IMR-90 (cell line): ENCODE measurements around the gene MCM3AP. TPM values are rescaled to one million over a fixed set of nuclear protein-coding genes. Genes with fewer than 3 reads are reported as not detected.

Experiments used
- ATAC-seq: fragments of 200-7000 bp; cut with Tn5 transposase; 2 replicates; pipeline ENCODE4 v1.9.1; 2020; ENCODE audit warnings: low read depth, mild to moderate bottlenecking, moderate library complexity
- BruUV-seq: library from RNA; stranded (reverse); fragments of 400-500 nt; replicated peaks from 2 replicates; lab custom pipeline; 2021; lab: Mats Ljungman, UMichigan
- CTCF ChIA-PET: fragments of 300-600 bp; formaldehyde crosslinking; extraction: SDS; loops from one replicate; lab custom pipeline; 2021; ENCODE audit warnings: antibody characterized with exemption; lab: Yijun Ruan, JAX
- POLR2A ChIA-PET: fragments of 300-600 bp; sonication (Branson Sonifier 250); formaldehyde crosslinking; loops from one replicate; lab custom pipeline; 2022; ENCODE audit warnings: antibody characterized with exemption; ENCODE audit not compliant: unreplicated experiment; lab: Charles Lee
- DNase-seq: peaks from one replicate; pipeline ENCODE4 v3.0.0; 2013
- H2AFZ ChIP-seq: replicated peaks from 2 replicates; pipeline ENCODE3; 2013; ENCODE audit warnings: low read length, mild to moderate bottlenecking; ENCODE audit not compliant: poor library complexity
- H2AK5ac ChIP-seq: 2 replicates; pipeline ENCODE4 v1.6.1; 2013; ENCODE audit warnings: low read depth, low read length, inconsistent platforms
- H2AK9ac ChIP-seq: replicated peaks from 2 replicates; pipeline ENCODE3; 2013; ENCODE audit warnings: mild to moderate bottlenecking, low read depth, low read length, moderate library complexity; ENCODE audit not compliant: poor library complexity
- H2BK120ac ChIP-seq: 2 replicates; pipeline ENCODE4 v1.6.1; 2013; ENCODE audit warnings: low read depth, low read length, inconsistent platforms
- H2BK15ac ChIP-seq: 3 replicates; pipeline ENCODE4 v1.6.1; 2013; ENCODE audit warnings: low read depth, low read length, inconsistent platforms
- H2BK20ac ChIP-seq: 2 replicates; pipeline ENCODE4 v1.6.1; 2013; ENCODE audit warnings: low read depth, mild to moderate bottlenecking, inconsistent platforms, low read length, moderate library complexity
- H2BK5ac ChIP-seq: 2 replicates; pipeline ENCODE4 v1.6.1; 2013; ENCODE audit warnings: mild to moderate bottlenecking, low read depth, low read length, inconsistent platforms; ENCODE audit not compliant: poor library complexity, severe bottlenecking
- H3K14ac ChIP-seq: replicated peaks from 2 replicates; pipeline ENCODE4 v1.6.1; 2013; ENCODE audit warnings: low read depth, low read length, inconsistent platforms
- H3K18ac ChIP-seq: 2 replicates; pipeline ENCODE4 v1.6.1; 2013; ENCODE audit warnings: low read depth, low read length, control low read depth
- H3K23ac ChIP-seq: 2 replicates; pipeline ENCODE4 v1.6.1; 2013; ENCODE audit warnings: low read depth, low read length, inconsistent platforms
- H3K27ac ChIP-seq: 2 replicates; pipeline ENCODE4 v1.5.1; 2013; ENCODE audit warnings: mild to moderate bottlenecking, control low read depth, low read length; ENCODE audit not compliant: insufficient read depth
- H3K27me3 ChIP-seq: 2 replicates; pipeline ENCODE4 v1.6.1; 2013; ENCODE audit warnings: low read length; ENCODE audit not compliant: control insufficient read depth, insufficient read depth
- H3K36me3 ChIP-seq: 2 replicates; pipeline ENCODE4 v1.6.1; 2013; ENCODE audit warnings: low read length, mixed read lengths; ENCODE audit not compliant: control insufficient read depth, insufficient read depth
- H3K4ac ChIP-seq: 2 replicates; pipeline ENCODE4 v1.6.1; 2013; ENCODE audit warnings: low read depth, low read length, inconsistent platforms
- H3K4me1 ChIP-seq: 2 replicates; pipeline ENCODE4 v1.6.1; 2013; ENCODE audit warnings: low read length, mixed read lengths; ENCODE audit not compliant: control insufficient read depth, insufficient read depth
- H3K4me2 ChIP-seq: 2 replicates; pipeline ENCODE4 v1.6.1; 2013; ENCODE audit warnings: low read depth, mild to moderate bottlenecking, control low read depth, low read length, moderate library complexity
- H3K4me3 ChIP-seq: 2 replicates; pipeline ENCODE4 v1.5.1; 2013; ENCODE audit warnings: low read depth, mild to moderate bottlenecking, control low read depth, low read length, moderate library complexity; ENCODE audit not compliant: insufficient read depth
- H3K56ac ChIP-seq: 2 replicates; pipeline ENCODE4 v1.6.1; 2013; ENCODE audit warnings: low read length, inconsistent platforms; ENCODE audit not compliant: insufficient read depth; ENCODE audit errors: extremely low read depth
- H3K79me1 ChIP-seq, 2 experiments: 2 replicates each; pipeline ENCODE4 v1.6.1; 2013; ENCODE audit warnings: low read length in 2 of 2, inconsistent platforms in 1 of 2, low read depth in 1 of 2
- H3K9ac ChIP-seq: 2 replicates; pipeline ENCODE4 v1.6.1; 2013; ENCODE audit warnings: low read depth, low read length, control low read depth
- H3K9me1 ChIP-seq: 2 replicates; pipeline ENCODE4 v1.6.1; 2013; ENCODE audit warnings: low read length, inconsistent platforms; ENCODE audit not compliant: insufficient read depth
- H3K9me3 ChIP-seq: 2 replicates; pipeline ENCODE4 v1.6.1; 2013; ENCODE audit warnings: low read length; ENCODE audit not compliant: control insufficient read depth, insufficient read depth
- H4K20me1 ChIP-seq: 2 replicates; pipeline ENCODE4 v1.6.1; 2013; ENCODE audit warnings: low read length, inconsistent platforms; ENCODE audit not compliant: insufficient read depth
- H4K5ac ChIP-seq: 2 replicates; pipeline ENCODE4 v1.6.1; 2013; ENCODE audit warnings: mild to moderate bottlenecking, low read depth, low read length, control low read depth
- H4K8ac ChIP-seq, 2 experiments: 2 replicates each; pipeline ENCODE4 v1.6.1; 2013; ENCODE audit warnings: low read depth in 2 of 2, low read length in 2 of 2, control low read depth in 1 of 2, inconsistent platforms in 1 of 2
- H4K91ac ChIP-seq: 2 replicates; pipeline ENCODE4 v1.6.1; 2013; ENCODE audit warnings: low read depth, low read length, inconsistent platforms; ENCODE audit not compliant: insufficient read depth
- BHLHE40 ChIP-seq: fragments of 150-350 bp; IDR thresholded peaks from 2 replicates; pipeline ENCODE4 v1.6.1; 2016; ENCODE audit warnings: mild to moderate bottlenecking, low read depth, low read length
- MAFK ChIP-seq: IDR thresholded peaks from 2 replicates; pipeline ENCODE4 v1.6.1; 2012; ENCODE audit warnings: low read depth, low read length, improper control_type of control experiment
- MAZ ChIP-seq: IDR thresholded peaks from 2 replicates; pipeline ENCODE4 v1.6.1; 2012; ENCODE audit warnings: low read depth, mild to moderate bottlenecking, low read length, improper control_type of control experiment, moderate library complexity, borderline replicate concordance
- MXI1 ChIP-seq: IDR thresholded peaks from 2 replicates; pipeline ENCODE4 v1.6.1; 2012; ENCODE audit warnings: low read depth, mild to moderate bottlenecking, low read length, moderate library complexity, borderline replicate concordance
- POLR2A ChIP-seq: IDR thresholded peaks from 2 replicates; pipeline ENCODE4 v1.6.1; 2012; ENCODE audit warnings: mild to moderate bottlenecking, low read depth, low read length
- RFX5 ChIP-seq: IDR thresholded peaks from 2 replicates; pipeline ENCODE4 v1.8.0; 2012; ENCODE audit warnings: low read depth, mild to moderate bottlenecking, low read length, moderate library complexity
- SMC3 ChIP-seq: fragments of 150-350 bp; IDR thresholded peaks from 2 replicates; pipeline ENCODE4 v1.6.1; 2016; ENCODE audit warnings: low read depth, mild to moderate bottlenecking, antibody characterized with exemption, low read length, moderate library complexity
- WGBS, 2 experiments: methylation state at CpG; one replicate each; pipeline versions ENCODE4 v1.1.5 to v1.1.7; 2013; ENCODE audit warnings: missing lambda C conversion rate in 2 of 2; ENCODE audit not compliant: insufficient read length in 1 of 2; ENCODE audit errors: extremely low coverage in 2 of 2; 5-methylcytosine and 5-hydroxymethylcytosine counted together
- dilution Hi-C: fragments of 300-500 bp; cut with HindIII; formaldehyde crosslinking; loops from one replicate; pipeline ENCODE4 v1.14.3; 2018; ENCODE audit warnings: low sequenced_read_pairs; ENCODE audit not compliant: unreplicated experiment
- in situ Hi-C: fragments of 300-500 bp; cut with MboI; formaldehyde crosslinking; loops from 3 replicates; pipeline ENCODE4 v1.14.3; 2019; ENCODE audit warnings: low sequenced_read_pairs, inconsistent platforms, mixed read lengths
- intact Hi-C: fragments of 100-400 bp; cut with micrococcal nuclease; formaldehyde crosslinking; loops from 2 replicates; pipeline ENCODE4 v1.10.0; 2022
- polyA plus RNA-seq, 3 experiments: library from polyadenylated mRNA; depleted of rRNA; stranded (reverse); fragments of >200 nt; gene quantifications; 2 replicates each; pipeline ENCODE4 v1.2.3, GENCODE V29; 2012; ENCODE audit warnings: low replicate concordance in 1 of 3
- total RNA-seq: library from RNA; depleted of rRNA; stranded (reverse); fragments of >200 nt; gene quantifications from 2 replicates; pipeline ENCODE4 v1.2.3, GENCODE V29; 2012
- TF ChIP-seq, protein P1 (sequence below): fragments of 150-350 bp; IDR thresholded peaks from 2 replicates; pipeline ENCODE4 v1.6.1; 2017; ENCODE audit warnings: mild to moderate bottlenecking, antibody characterized with exemption, low read length, low read depth

The MCM3AP gene
- total and polyA plus RNA-seq, 2 of the 4 experiments (the other 2 are of a cell fraction): 46.5 to 63.1 TPM

DNA sequence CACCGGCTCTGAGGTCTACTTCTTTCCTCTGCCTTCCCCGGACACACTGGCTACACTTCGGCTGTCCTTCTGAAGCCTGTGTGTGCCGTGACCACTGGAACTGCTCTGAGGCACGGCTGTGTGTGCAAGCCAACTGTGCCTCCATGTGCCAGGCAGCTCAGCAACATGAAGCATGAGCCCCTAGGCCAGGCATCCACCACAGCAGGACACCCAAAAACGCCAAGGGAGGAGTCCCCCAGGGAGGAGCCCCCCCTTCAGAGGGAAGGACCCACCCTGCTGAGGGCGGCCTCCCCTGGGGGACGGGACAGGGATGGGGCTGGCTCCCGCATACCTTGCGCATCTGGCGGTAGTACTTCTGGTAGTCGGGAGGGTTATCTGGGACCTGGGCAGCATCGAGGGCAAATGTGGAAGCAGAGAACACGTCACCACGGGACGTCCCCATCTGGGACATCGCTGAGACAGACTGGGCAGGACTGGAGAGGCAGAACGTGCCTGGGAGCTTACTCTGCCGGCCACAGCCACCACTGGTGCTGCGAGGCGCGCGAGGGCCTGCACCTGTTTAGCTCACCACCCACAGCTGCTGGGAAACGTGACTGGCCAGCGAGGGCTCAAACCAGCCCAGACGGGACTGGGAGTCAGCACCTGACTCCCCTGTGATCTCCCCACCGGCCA is 77.4 kb downstream of the MCM3AP start:
- no peak overlapping the region for H3K23ac ChIP-seq
- BruUV-seq: no TSS peak
- no peak overlapping the region for H2BK15ac ChIP-seq
- POLR2A ChIA-PET: no interaction called here
- H3K18ac ChIP-seq: no peak overlapping the region
- no peaks in the 10 kb centered on the region for H3K9me3 ChIP-seq
- no peak overlapping the region for H2AK5ac ChIP-seq
- no peaks in the 10 kb centered on the region for H3K4me1 ChIP-seq
- no peak overlapping the region for H3K4ac ChIP-seq
- no peak overlapping the region for H4K5ac ChIP-seq
- no peak overlapping the region for H3K4me2 ChIP-seq
- H4K20me1 ChIP-seq: peaks cover 8% of the 10 kb centered on the region; the same call in 1 of the 2 replicates
- no peak for TF ChIP-seq MAZ
- TF ChIP-seq MAFK: no peak
- no peak for TF ChIP-seq SMC3
- TF ChIP-seq BHLHE40: no peak
- no peak for TF ChIP-seq POLR2A
- TF ChIP-seq, protein P1, sequence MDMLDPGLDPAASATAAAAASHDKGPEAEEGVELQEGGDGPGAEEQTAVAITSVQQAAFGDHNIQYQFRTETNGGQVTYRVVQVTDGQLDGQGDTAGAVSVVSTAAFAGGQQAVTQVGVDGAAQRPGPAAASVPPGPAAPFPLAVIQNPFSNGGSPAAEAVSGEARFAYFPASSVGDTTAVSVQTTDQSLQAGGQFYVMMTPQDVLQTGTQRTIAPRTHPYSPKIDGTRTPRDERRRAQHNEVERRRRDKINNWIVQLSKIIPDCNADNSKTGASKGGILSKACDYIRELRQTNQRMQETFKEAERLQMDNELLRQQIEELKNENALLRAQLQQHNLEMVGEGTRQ: no peak
- TF ChIP-seq RFX5: no peak
- no peak for TF ChIP-seq MXI1
- no peak overlapping the region for H3K14ac ChIP-seq
- H4K8ac ChIP-seq: no peak overlapping the region
- 89% methylated on average over 20 of the region's 27 CpGs; no CpG with 5 or more reads in 1 of the 2 experiments for WGBS, 2 experiments
- H3K27ac ChIP-seq: no peak overlapping the region
- no peak overlapping the region for H2BK20ac ChIP-seq
- H2AFZ ChIP-seq: no peak overlapping the region
- H2AK9ac ChIP-seq: peak overlapping the region; percentile 19
- ATAC-seq: no peak
- no peaks in the 10 kb centered on the region for H3K27me3 ChIP-seq
- peaks cover 53% of the 10 kb centered on the region for H3K36me3 ChIP-seq
- dilution Hi-C loops: no loop called here
- in situ Hi-C loops: no loop called here
- intact Hi-C loops: no loop called here
- H3K9me1 ChIP-seq: no peaks in the 10 kb centered on the region
- H3K56ac ChIP-seq: no peak overlapping the region
- no peak overlapping the region for H3K9ac ChIP-seq
- no peak overlapping the region for H2BK5ac ChIP-seq
- CTCF ChIA-PET: no interaction called here
- H3K79me1 ChIP-seq: no peaks in the 10 kb centered on the region; a peak in 1 of 4 replicates
- no peak overlapping the region for H3K4me3 ChIP-seq
- no peak for DNase-seq
- H2BK120ac ChIP-seq: no peak overlapping the region
- H4K91ac ChIP-seq: no peak overlapping the region
